ENCODE data around the gene ZNF236. TPM values are rescaled to one million over a fixed set of nuclear protein-coding genes. Genes with fewer than 3 reads are reported as not detected.
A peak's percentile ranks its signal among the peaks of the same experiment; 100 is the strongest.

ZNF236 gene
- total and polyA plus RNA-seq, 2 donors (not counting 1 experiment from before 2014, with no cell fraction given): 8.9 to 39.5 TPM

GRCh38 chr18:76967721-76968472, 145.5 kb downstream of the ZNF236 start:
- intact Hi-C loops (cut with micrococcal nuclease): loop anchor here (10.0 kb wide), 1 partner anchor 473 kb away; the partner anchor contains the start of gene ZNF516
- Mint-ChIP-seq H3K9me3 (ENCODE audit: insufficient read depth) (no peaks in the 10 kb centered on the region), H3K4me3 (no peak overlapping the region), H3K27me3 (no peaks in the 10 kb centered on the region), H3K27ac (no peak overlapping the region), H3K4me1 (peaks cover 23% of the 10 kb centered on the region)
- Histone ChIP-seq H3K27me3 (replicated peaks in 1 of 4; ENCODE audit: control extremely low read depth in 1 of 4, control insufficient read depth in 3 of 4, insufficient read depth in 4 of 4, low read length in 3 of 4) (no peaks in the 10 kb centered on the region), H3K4me1 (ENCODE audit: control insufficient read depth in 2 of 2, insufficient read depth in 2 of 2, low read length in 2 of 2) (peaks cover 55 to 57% of the 10 kb centered on the region in 2 donors), H3K9me3 (ENCODE audit: control extremely low read depth in 1 of 3, control insufficient read depth in 2 of 3, insufficient read depth in 1 of 3, low read length in 2 of 3) (peaks cover 0 to 4% (median 0%) of the 10 kb centered on the region in 3 donors), H3K79me2 (ENCODE audit: control insufficient read depth, insufficient read depth, low read length) (peaks cover 18% of the 10 kb centered on the region), H2AFZ (ENCODE audit: insufficient read depth, low read depth, low read length, poor library complexity, severe bottlenecking) (no peak overlapping the region), H3K4me3 (ENCODE audit: control extremely low read depth in 1 of 5, extremely low read depth in 1 of 5, insufficient read depth in 1 of 5, low read depth in 2 of 5, low read length in 4 of 5) (no peak overlapping the region), H4K20me1 (ENCODE audit: control insufficient read depth, insufficient read depth, low read length, poor library complexity, severe bottlenecking) (no peaks in the 10 kb centered on the region), H3K4me2 (replicated peaks; ENCODE audit: low read depth, low read length, poor library complexity, severe bottlenecking) (no peak overlapping the region), H3K27ac (ENCODE audit: low read length in 2 of 2) (peak overlapping the region; percentile 8 to 74), H3K36me3 (replicated peaks in 1 of 2; ENCODE audit: control extremely low read depth in 1 of 2, control insufficient read depth in 1 of 2, extremely low read depth in 1 of 2, insufficient read depth in 2 of 2, low read length in 1 of 2) (peaks cover 0 to 4% of the 10 kb centered on the region in 2 experiments), H3K9ac (ENCODE audit: low read length) (no peak overlapping the region)
- 74% methylated on average over 9 of the region's 17 CpGs for WGBS (ENCODE audit: insufficient coverage)
- DNase-seq: no peak
- ChIA-PET POLR2A (interaction anchor here (0.8 to 1.0 kb wide), 2 partner anchors 9 to 30 kb away, joined by 3 to 4 read pairs; no protein-coding TSS in a partner anchor), CTCF (interaction anchor here (0.7 to 15.9 kb wide), 4 partner anchors 12 to 49 kb away, joined by 3 to 287 read pairs (median 4); no protein-coding TSS in a partner anchor)
- no peak for TF ChIP-seq EZH2 (IDR thresholded peaks at IDR 0.05; ENCODE audit: borderline replicate concordance, insufficient read depth, low read depth, low read length, poor library complexity, severe bottlenecking)
- TF ChIP-seq, protein P1, sequence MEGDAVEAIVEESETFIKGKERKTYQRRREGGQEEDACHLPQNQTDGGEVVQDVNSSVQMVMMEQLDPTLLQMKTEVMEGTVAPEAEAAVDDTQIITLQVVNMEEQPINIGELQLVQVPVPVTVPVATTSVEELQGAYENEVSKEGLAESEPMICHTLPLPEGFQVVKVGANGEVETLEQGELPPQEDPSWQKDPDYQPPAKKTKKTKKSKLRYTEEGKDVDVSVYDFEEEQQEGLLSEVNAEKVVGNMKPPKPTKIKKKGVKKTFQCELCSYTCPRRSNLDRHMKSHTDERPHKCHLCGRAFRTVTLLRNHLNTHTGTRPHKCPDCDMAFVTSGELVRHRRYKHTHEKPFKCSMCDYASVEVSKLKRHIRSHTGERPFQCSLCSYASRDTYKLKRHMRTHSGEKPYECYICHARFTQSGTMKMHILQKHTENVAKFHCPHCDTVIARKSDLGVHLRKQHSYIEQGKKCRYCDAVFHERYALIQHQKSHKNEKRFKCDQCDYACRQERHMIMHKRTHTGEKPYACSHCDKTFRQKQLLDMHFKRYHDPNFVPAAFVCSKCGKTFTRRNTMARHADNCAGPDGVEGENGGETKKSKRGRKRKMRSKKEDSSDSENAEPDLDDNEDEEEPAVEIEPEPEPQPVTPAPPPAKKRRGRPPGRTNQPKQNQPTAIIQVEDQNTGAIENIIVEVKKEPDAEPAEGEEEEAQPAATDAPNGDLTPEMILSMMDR (IDR thresholded peaks at IDR 0.05): no peak
- no peak for ATAC-seq (ENCODE audit: low read depth)
